Measurements from ENCODE around the gene DNAI1.

The DNAI1 gene

GRCh38 chr9:34555936-34556525 is 97.4 kb downstream of the DNAI1 start:
- DNase-seq = no peak
- Histone ChIP-seq H3K36me3 (replicated peaks) (no peaks in the 10 kb centered on the region), H3K27ac (no peak overlapping the region), H3K4me3 (ENCODE audit: low read depth, low read length) (no peak overlapping the region), H3K27me3 (replicated peaks) (peaks cover 28% of the 10 kb centered on the region)
- no peak for TF ChIP-seq CTCF (IDR thresholded peaks at IDR 0.05; ENCODE audit: low read depth, low read length, missing control alignments)
- in situ Hi-C loops (cut with HindIII; ENCODE audit: low pct_ligation_motif_present, low sequenced_read_pairs) = no loop called here

GRCh38 chr9:34556949-34557348 is 98.3 kb downstream of the DNAI1 start:
- peaks cover 28% of the 10 kb centered on the region for H3K27me3 ChIP-seq (replicated peaks)
- no peaks in the 10 kb centered on the region for H3K36me3 ChIP-seq (replicated peaks)
- no peak overlapping the region for H3K4me3 ChIP-seq (ENCODE audit: low read depth, low read length)
- in situ Hi-C loops (cut with HindIII; ENCODE audit: low pct_ligation_motif_present, low sequenced_read_pairs) = no loop called here
- no peak for DNase-seq
- H3K27ac ChIP-seq = no peak overlapping the region
- no peak for TF ChIP-seq CTCF (IDR thresholded peaks at IDR 0.05; ENCODE audit: low read depth, low read length, missing control alignments)

GRCh38 chr9:34557426-34558321 is 99.1 kb downstream of the DNAI1 start:
- Histone ChIP-seq H3K27ac (no peak overlapping the region), H3K36me3 (replicated peaks) (no peaks in the 10 kb centered on the region), H3K27me3 (replicated peaks) (peaks cover 28% of the 10 kb centered on the region), H3K4me3 (ENCODE audit: low read depth, low read length) (no peak overlapping the region)
- DNase-seq = no peak
- in situ Hi-C loops (cut with HindIII; ENCODE audit: low pct_ligation_motif_present, low sequenced_read_pairs) = no loop called here
- no peak for TF ChIP-seq CTCF (IDR thresholded peaks at IDR 0.05; ENCODE audit: low read depth, low read length, missing control alignments)

GRCh38 chr9:34558364-34558763 is 99.8 kb downstream of the DNAI1 start:
- Histone ChIP-seq H3K27me3 (replicated peaks) (peaks cover 22% of the 10 kb centered on the region), H3K36me3 (replicated peaks) (no peaks in the 10 kb centered on the region), H3K4me3 (ENCODE audit: low read depth, low read length) (no peak overlapping the region), H3K27ac (no peak overlapping the region)
- TF ChIP-seq CTCF (IDR thresholded peaks at IDR 0.05; ENCODE audit: low read depth, low read length, missing control alignments) = no peak
- no peak for DNase-seq
- in situ Hi-C loops (cut with HindIII; ENCODE audit: low pct_ligation_motif_present, low sequenced_read_pairs) = no loop called here

- Histone ChIP-seq H3K27ac (no peak overlapping the region), H3K27me3 (replicated peaks) (peaks cover 17% of the 10 kb centered on the region), H3K4me3 (ENCODE audit: low read depth, low read length) (no peak overlapping the region), H3K36me3 (replicated peaks) (no peaks in the 10 kb centered on the region)
- TF ChIP-seq CTCF (IDR thresholded peaks at IDR 0.05; ENCODE audit: low read depth, low read length, missing control alignments) = no peak
- DNase-seq = no peak
- in situ Hi-C loops (cut with HindIII; ENCODE audit: low pct_ligation_motif_present, low sequenced_read_pairs) = no loop called here
These were observed 100.5 kb downstream of the DNAI1 start for GRCh38 chr9:34558919-34559623.

All from brain microvascular endothelial cell (primary cell).